ACC112 (cell line): ENCODE data around the gene BICDL2.

Experiments
- H2AFZ ChIP-seq: fragments of 200-600 bp; sonication (generic); one replicate; pipeline ENCODE4 v1.6.0; 2017; ENCODE audit warnings: antibody characterized with exemption, low read length; ENCODE audit not compliant: unreplicated experiment
- H3K27ac ChIP-seq: fragments of 200-600 bp; sonication (generic); 2 replicates; pipeline ENCODE4 v1.5.1; 2014; ENCODE audit warnings: low read depth, mild to moderate bottlenecking, antibody characterized with exemption, low read length, moderate library complexity
- H3K27me3 ChIP-seq: fragments of 200-600 bp; sonication (generic); 2 replicates; pipeline ENCODE4 v1.6.1; 2014; ENCODE audit warnings: mild to moderate bottlenecking, antibody characterized with exemption, low read length, moderate library complexity, mixed read lengths; ENCODE audit not compliant: insufficient read depth
- H3K36me3 ChIP-seq: fragments of 200-600 bp; sonication (generic); 2 replicates; pipeline ENCODE4 v1.6.1; 2016; ENCODE audit warnings: mild to moderate bottlenecking, antibody characterized with exemption, low read length, moderate library complexity, mixed read lengths; ENCODE audit not compliant: insufficient read depth
- H3K4me1 ChIP-seq: fragments of 200-600 bp; sonication (generic); one replicate; pipeline ENCODE4 v1.6.1; 2016; ENCODE audit warnings: low read length, mixed read lengths; ENCODE audit not compliant: insufficient read depth, unreplicated experiment, control insufficient read depth
- H3K4me3 ChIP-seq: fragments of 200-600 bp; sonication (generic); 2 replicates; pipeline ENCODE4 v1.5.1; 2014; ENCODE audit warnings: mild to moderate bottlenecking, low read depth, low read length
- H3K79me2 ChIP-seq: fragments of 200-600 bp; sonication (generic); one replicate; pipeline ENCODE4 v1.6.0; 2016; ENCODE audit warnings: low read length; ENCODE audit not compliant: control insufficient read depth, unreplicated experiment, insufficient read depth

BICDL2 gene

GRCh38 chr16:3007957-3008689 lies 28.6 kb downstream of the BICDL2 start:
- Histone ChIP-seq H3K36me3 (no peaks in the 10 kb centered on the region), H2AFZ (no peak overlapping the region), H3K79me2 (no peaks in the 10 kb centered on the region), H3K4me1 (peaks cover 10% of the 10 kb centered on the region), H3K27ac (no peak overlapping the region), H3K4me3 (no peak overlapping the region), H3K27me3 (peaks cover 16% of the 10 kb centered on the region; the same call in 1 of the 2 replicates)

GRCh38 chr16:3007059-3007956 lies 29.4 kb downstream of the BICDL2 start:
- H2AFZ ChIP-seq: no peak overlapping the region
- H3K4me1 ChIP-seq: peaks cover 7% of the 10 kb centered on the region

GRCh38 chr16:3004781-3005284 lies 31.9 kb downstream of the BICDL2 start:
- H3K4me1 ChIP-seq: peaks cover 7% of the 10 kb centered on the region
- no peaks in the 10 kb centered on the region for H3K79me2 ChIP-seq
- no peaks in the 10 kb centered on the region for H3K36me3 ChIP-seq
- H2AFZ ChIP-seq: no peak overlapping the region
- H3K4me3 ChIP-seq: peak overlapping the region; percentile 62
- no peaks in the 10 kb centered on the region for H3K27me3 ChIP-seq
- H3K27ac ChIP-seq: no peak overlapping the region

More at GRCh38 chr16:3007059-3007956, 29.4 kb downstream of the BICDL2 start:
- Histone ChIP-seq H3K27ac (no peak overlapping the region), H3K4me3 (no peak overlapping the region), H3K27me3 (peaks cover 9% of the 10 kb centered on the region; the same call in 1 of the 2 replicates), H3K36me3 (no peaks in the 10 kb centered on the region), H3K79me2 (no peaks in the 10 kb centered on the region)

- Histone ChIP-seq H3K36me3 (no peaks in the 10 kb centered on the region), H3K79me2 (no peaks in the 10 kb centered on the region), H3K27me3 (no peaks in the 10 kb centered on the region), H3K27ac (no peak overlapping the region), H2AFZ (no peak overlapping the region), H3K4me1 (peaks cover 7% of the 10 kb centered on the region), H3K4me3 (no peak overlapping the region)
These were observed 32.4 kb downstream of the BICDL2 start for GRCh38 chr16:3004319-3004718.

GRCh38 chr16:3003582-3004270 lies 33.0 kb downstream of the BICDL2 start:
- H2AFZ ChIP-seq: no peak overlapping the region
- H3K79me2 ChIP-seq: no peaks in the 10 kb centered on the region
- no peaks in the 10 kb centered on the region for H3K36me3 ChIP-seq
- H3K27ac ChIP-seq: no peak overlapping the region
- no peak overlapping the region for H3K4me3 ChIP-seq
- no peaks in the 10 kb centered on the region for H3K27me3 ChIP-seq
- H3K4me1 ChIP-seq: peaks cover 7% of the 10 kb centered on the region

- H3K27me3 ChIP-seq: 0 out of 2 replicates have a peak, but pooled peaks cover 2% of the 10 kb centered on the region
These were observed 35.4 kb downstream of the BICDL2 start for GRCh38 chr16:3001316-3001715.

GRCh38 chr16:3000540-3000939 lies 36.2 kb downstream of the BICDL2 start:
- no peaks in the 10 kb centered on the region for H3K36me3 ChIP-seq
- H3K79me2 ChIP-seq: no peaks in the 10 kb centered on the region
- 0 out of 2 replicates have a peak, but pooled peaks cover 2% of the 10 kb centered on the region for H3K27me3 ChIP-seq
- no peaks in the 10 kb centered on the region for H3K4me1 ChIP-seq
- H3K4me3 ChIP-seq: no peak overlapping the region
- no peak overlapping the region for H3K27ac ChIP-seq
- H2AFZ ChIP-seq: no peak overlapping the region

More at GRCh38 chr16:3001316-3001715, 35.4 kb downstream of the BICDL2 start:
- no peak overlapping the region for H3K4me3 ChIP-seq
- H3K27ac ChIP-seq: no peak overlapping the region
- no peaks in the 10 kb centered on the region for H3K79me2 ChIP-seq
- H3K4me1 ChIP-seq: no peaks in the 10 kb centered on the region
- no peak overlapping the region for H2AFZ ChIP-seq
- no peaks in the 10 kb centered on the region for H3K36me3 ChIP-seq

GRCh38 chr16:2999929-3000328 lies 36.8 kb downstream of the BICDL2 start:
- no peak overlapping the region for H2AFZ ChIP-seq
- H3K4me3 ChIP-seq: no peak overlapping the region
- no peaks in the 10 kb centered on the region for H3K79me2 ChIP-seq
- no peak overlapping the region for H3K27ac ChIP-seq
- H3K4me1 ChIP-seq: no peaks in the 10 kb centered on the region
- no peaks in the 10 kb centered on the region for H3K36me3 ChIP-seq
- H3K27me3 ChIP-seq: 0 out of 2 replicates have a peak, but pooled peaks cover 2% of the 10 kb centered on the region

GRCh38 chr16:2996298-2996697 lies 40.4 kb downstream of the BICDL2 start:
- Histone ChIP-seq H3K36me3 (no peaks in the 10 kb centered on the region), H3K79me2 (no peaks in the 10 kb centered on the region), H3K4me3 (no peak overlapping the region), H2AFZ (no peak overlapping the region), H3K27me3 (0 out of 2 replicates have a peak, but pooled peaks cover 2% of the 10 kb centered on the region), H3K4me1 (no peaks in the 10 kb centered on the region), H3K27ac (no peak overlapping the region)

GRCh38 chr16:2992383-2993081 lies 44.2 kb downstream of the BICDL2 start:
- Histone ChIP-seq H3K36me3 (no peaks in the 10 kb centered on the region), H3K79me2 (no peaks in the 10 kb centered on the region), H3K27me3 (0 out of 2 replicates have a peak, but pooled peaks cover 5% of the 10 kb centered on the region), H3K4me1 (no peaks in the 10 kb centered on the region), H2AFZ (no peak overlapping the region), H3K27ac (no peak overlapping the region), H3K4me3 (no peak overlapping the region)
